Activated T-cell treated with anti-CD3 and anti-CD28 coated beads for 48 hours (primary cell): ENCODE results near the gene CHMP4A.

ENCODE experiments used
- DNase-seq: peaks from one replicate; pipeline ENCODE4 v3.0.0-alpha.2; 2020; ENCODE audit warnings: low read depth

CHMP4A gene

GRCh38 chr14:24195186-24196070, 17.9 kb downstream of the CHMP4A start, which contains the start of gene TM9SF1:
Gene TM9SF1 (minus strand): TSS chr14:24195441. CDS start chr14:24195019, 422 bp downstream.
- DNase-seq, result peak; percentile 85

DNA sequence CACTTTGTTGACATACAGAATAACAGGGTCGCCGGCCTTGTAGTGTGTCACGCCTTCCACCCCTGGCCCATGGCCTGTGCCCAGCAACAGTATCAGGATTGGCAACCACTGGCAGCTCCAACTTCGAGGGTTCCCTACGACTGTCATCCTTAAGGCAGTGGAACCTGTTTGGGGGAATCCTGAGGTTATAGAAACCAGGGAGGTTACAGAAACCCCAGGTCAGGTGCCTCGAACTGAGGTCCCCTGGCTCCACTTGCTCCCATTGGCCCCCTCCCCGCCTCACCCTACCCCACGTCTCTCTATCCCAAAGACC, 18.5 kb downstream of the CHMP4A start:
- no peak for DNase-seq

- no peak for DNase-seq
These were observed 19.0 kb downstream of the CHMP4A start for GRCh38 chr14:24194186-24194872.

GRCh38 chr14:24192933-24193332, 20.4 kb downstream of the CHMP4A start:
- no peak for DNase-seq

DNA sequence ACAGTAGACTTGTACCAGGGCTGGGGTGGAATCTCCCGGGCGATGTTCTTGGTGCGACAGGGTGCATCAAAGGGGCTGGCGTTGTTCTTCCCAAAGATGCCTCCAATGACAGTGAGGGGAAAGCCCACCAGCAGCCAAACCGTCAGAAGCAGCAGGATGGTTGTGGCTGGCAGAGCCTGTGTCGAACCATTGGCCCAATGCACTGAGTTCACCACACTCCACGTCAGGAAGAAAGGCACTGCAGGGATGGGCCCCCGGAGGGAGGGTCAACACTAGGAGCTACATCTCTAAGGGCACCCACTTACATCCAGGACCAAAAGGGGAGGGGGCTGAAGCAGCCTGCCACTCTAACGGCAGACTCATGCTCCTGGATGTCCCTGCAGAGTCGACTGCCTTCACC, 22.9 kb downstream of the CHMP4A start:
- DNase-seq, result no peak

DNA sequence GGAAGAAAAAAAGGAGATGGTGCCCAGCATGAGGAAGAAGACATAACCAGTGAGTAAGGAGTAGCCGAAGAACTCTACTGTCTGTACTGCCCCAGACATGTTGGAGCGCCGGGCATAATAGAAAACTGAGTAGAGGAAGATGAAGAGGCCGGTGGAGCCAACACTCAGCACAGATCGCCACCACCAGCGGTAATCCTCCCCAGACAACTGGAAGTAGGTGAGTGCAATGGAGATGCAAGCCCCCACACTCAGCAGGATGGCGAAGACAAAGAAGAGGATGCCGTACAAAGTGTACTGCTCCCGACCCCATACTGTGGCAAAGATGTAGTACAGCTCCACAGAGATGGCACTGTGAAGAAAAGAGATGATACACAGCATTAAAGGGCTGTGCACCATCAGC, 23.8 kb downstream of the CHMP4A start:
- DNase-seq, result no peak

DNA sequence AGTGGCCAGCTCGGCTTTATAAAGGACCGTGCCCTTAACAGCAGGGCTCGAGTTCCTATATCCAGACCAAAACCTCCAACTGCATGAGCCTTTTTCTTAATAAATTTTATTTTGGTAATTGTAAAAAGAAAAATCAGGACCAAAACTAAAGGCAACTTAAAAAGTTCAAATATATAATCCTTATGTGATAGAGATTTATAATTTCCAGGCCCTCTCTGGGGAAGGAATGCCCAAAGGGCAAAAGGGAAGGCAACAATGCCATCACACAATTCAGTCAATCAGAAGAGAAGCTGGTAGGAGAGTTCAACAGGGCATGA, 24.3 kb downstream of the CHMP4A start:
- DNase-seq, result no peak

GRCh38 chr14:24188251-24189058, 24.8 kb downstream of the CHMP4A start, which contains the start of gene IPO4:
Gene IPO4 (minus strand): TSS chr14:24188816. CDS start chr14:24188787, 29 bp downstream.
- peak; percentile 88 for DNase-seq

GRCh38 chr14:24187539-24187915, 25.8 kb downstream of the CHMP4A start:
- DNase-seq, result no peak

- DNase-seq, result no peak
These were observed 26.3 kb downstream of the CHMP4A start for GRCh38 chr14:24186831-24187538.

- DNase-seq, result no peak
These were observed 27.5 kb downstream of the CHMP4A start for GRCh38 chr14:24185741-24186140.

DNA sequence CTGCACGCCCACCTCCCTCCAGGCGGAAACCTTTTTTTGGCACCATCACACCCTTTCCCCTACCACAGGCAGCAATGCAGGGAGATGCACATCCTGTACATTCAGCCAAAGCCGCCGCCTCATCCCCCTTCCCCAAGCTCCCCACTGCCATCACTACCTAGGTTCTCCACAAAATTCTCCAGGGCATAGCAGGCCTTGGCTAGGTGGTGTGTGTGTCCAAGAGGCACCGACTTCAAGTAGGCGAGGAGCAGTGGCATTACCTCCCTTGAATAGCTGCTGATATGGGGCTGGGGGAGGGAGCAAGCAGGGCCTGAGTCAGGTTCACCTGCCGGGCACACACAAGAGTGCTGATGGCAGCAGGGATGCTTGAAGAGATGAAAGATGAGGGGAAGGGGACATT, 28.3 kb downstream of the CHMP4A start:
- no peak for DNase-seq

DNA sequence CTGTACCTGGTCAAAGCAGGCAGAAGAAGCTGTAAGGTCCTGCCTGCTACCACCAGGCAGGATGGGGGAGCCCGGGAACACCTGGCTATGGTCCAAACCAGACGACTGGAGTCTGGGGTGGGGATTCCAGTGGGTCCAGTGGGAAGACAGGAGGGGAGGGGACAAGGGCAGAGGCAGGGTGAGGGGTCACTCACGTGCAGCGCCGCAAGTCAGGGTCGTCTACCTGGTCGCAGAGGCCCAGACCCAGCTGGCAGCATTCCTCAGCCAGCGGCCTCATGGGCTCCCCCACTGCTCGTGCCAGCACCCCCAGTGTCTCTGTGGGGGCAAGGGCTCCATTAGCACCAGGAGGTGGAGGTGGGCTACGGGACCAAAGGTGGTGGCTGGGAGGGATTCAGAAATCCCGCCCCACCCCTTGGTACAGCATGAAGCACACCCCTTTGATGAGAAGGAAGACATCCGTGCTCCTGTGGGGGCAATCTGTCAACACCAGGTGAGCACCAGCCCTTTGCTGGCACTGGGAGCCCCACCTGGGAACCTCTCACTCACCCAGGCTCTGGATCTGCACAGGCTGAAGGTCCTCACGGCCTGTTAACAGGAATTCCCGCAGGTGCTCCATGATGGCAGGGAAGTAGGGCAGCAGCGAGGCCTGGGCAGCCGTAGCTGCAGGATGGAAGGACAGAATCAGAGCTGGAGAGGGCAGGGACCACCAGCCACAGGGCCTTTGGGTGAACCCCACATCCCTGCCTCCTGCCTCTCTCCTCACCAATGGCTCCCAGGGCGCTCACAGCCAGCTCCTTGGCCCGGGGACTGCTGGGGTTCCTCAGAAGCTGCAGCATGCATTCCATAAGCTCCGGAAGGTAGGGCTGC, 29.0 kb downstream of the CHMP4A start:
- no peak for DNase-seq

DNA sequence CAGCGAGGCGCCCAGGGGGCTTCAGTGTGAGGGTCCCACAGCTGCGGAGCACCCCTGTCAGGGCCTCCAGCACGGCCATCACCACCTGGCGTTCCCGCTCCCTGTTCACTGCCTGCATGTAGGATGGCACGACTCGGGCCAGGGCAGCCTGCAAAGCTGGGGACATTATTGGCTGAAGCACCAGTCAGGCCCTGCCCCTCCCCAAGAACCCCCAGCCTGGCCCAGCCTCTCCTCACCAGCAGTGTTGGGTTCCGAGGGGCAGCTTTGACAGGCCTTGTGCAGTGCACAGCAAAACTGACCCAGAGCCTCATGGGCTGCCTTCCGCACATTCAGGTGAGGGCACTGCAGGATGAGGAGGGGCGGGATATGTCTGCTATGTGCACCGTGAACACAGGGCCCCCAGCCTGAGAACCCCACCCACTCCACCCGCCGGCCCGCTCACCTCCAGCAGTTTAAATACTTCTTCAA, 30.2 kb downstream of the CHMP4A start:
- no peak for DNase-seq

DNA sequence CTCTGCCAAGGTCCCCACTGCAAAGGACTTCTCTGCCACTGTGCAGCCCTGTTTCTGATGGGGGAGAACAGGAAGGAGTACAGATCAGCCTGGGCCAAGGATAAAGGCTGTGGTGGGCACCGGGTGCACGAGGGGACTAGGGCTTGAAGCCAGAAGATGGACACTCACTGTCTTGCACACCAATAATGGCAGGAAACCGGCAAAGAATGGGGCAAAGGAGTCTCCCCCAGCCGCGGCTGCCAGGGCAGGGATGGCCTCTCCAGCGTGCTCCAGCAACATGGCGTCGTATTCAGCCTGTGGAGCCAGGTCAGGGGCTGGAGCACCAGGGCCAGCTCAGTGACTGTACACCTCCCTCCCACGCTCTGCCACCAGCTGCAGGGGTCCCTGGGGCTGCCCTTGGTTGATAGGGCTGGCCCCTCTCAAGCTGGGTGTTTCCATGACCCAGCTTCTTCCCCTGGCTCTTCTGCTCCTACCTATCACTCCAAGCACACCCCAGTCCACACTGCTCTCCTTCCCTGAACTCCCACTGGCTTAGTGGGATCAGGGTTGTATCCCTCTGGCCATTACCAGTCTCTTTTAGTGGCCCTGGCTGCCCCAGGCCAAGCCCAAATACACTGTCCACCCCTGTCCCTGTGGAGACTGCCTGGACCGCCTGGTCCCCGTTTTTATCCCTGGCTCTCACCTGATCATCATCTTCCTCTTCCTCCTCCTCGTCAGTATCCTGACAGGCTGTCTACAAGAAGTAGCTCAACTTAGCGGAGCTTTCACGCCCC, 31.0 kb downstream of the CHMP4A start:
- no peak for DNase-seq

- no peak for DNase-seq
These were observed 31.8 kb downstream of the CHMP4A start for GRCh38 chr14:24181371-24182077.

DNA sequence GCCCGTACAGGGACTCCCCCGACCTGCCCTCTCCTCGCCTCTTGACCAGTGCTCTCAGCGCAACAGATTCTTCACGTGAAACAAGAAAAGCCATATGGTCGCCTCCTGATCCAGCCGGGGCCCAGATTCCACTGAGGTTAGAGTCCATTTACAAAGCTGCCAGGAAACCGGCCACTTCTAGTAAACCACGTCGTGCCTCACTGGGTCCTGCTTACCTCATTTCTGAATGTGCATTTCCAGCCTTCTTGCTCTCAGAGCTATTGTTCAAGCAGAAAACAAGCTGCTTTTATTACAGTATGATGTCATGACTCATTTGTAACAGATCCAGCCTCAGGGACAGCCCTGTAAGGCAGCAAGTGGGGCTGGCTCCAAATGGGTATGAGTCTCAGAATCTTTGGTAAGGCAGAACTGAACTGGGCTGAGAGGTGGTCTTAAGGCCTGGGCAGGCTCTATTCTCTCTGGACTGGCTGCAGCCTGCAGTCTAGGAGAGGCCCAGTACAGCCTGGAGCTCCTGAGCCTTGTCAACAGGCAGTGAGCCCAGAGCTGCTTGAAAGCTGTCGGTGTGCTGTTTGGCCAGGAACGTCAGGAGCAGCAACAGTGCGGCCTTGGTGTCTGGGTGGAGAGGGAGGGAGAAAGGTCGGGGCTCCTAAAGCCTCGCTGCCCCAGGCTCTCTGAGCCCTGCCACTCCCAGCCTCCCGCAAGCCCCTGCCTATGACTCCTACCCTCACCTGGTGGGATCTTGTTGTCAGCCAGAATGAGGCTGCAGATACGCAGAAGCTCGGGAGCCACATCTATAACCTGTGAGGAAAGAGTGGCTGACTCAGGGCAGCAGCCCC, 33.1 kb downstream of the CHMP4A start:
- no peak for DNase-seq

GRCh38 chr14:24179294-24179960, 33.9 kb downstream of the CHMP4A start:
- DNase-seq, result no peak
